GM23248 (cell line): ENCODE results near the gene ESRP2.

Source experiments
- EZH2 ChIP-seq: fragments of 200-600 bp; sonication (generic); IDR thresholded peaks from 2 replicates; pipeline ENCODE4 v1.6.1; 2018; ENCODE audit warnings: antibody characterized with exemption, mild to moderate bottlenecking; ENCODE audit not compliant: insufficient read depth, poor library complexity, severe bottlenecking
- EZH2phosphoT487 ChIP-seq: fragments of 200-600 bp; sonication (generic); IDR thresholded peaks from 2 replicates; pipeline ENCODE4 v1.6.1; 2018; ENCODE audit warnings: antibody characterized with exemption, moderate library complexity, mild to moderate bottlenecking, low read depth; ENCODE audit not compliant: insufficient read depth

- no peak for TF ChIP-seq EZH2phosphoT487
- TF ChIP-seq EZH2, result no peak
Measured at GRCh38 chr16:68179855-68180254, 56.1 kb downstream of the ESRP2 start.
